Keratinocyte (primary cell): Measurements from ENCODE around the gene FBXO34. TPM values are rescaled to one million over a fixed set of nuclear protein-coding genes. Genes with fewer than 3 reads are reported as not detected.

Experiments
- DNase-seq: peaks from one replicate; pipeline ENCODE4 v3.0.0-alpha.2; 2011; ENCODE audit warnings: low read depth, missing footprints, low spot score
- FAIRE-seq: peaks from 2 replicates; lab custom pipeline; 2011; peaks lifted over from hg19 to GRCh38; lab: Jason Lieb, UNC
- H2AFZ ChIP-seq: 2 replicates; pipeline ENCODE4 v1.6.0; 2012; ENCODE audit warnings: low read length, control low read depth, inconsistent platforms; ENCODE audit not compliant: control insufficient read depth
- H3K27ac ChIP-seq: 2 replicates; pipeline ENCODE4 v1.5.1; 2011; ENCODE audit warnings: low read length; ENCODE audit not compliant: control insufficient read depth, insufficient read depth
- H3K27me3 ChIP-seq: 3 replicates; pipeline ENCODE4 v1.6.0; 2011; ENCODE audit warnings: low read length; ENCODE audit not compliant: control insufficient read depth, insufficient read depth; ENCODE audit errors: extremely low read depth
- H3K36me3 ChIP-seq, 2 experiments: 2 replicates in 1 of 2; 3 replicates in 1 of 2; pipeline ENCODE4 v1.5.1; 2011; ENCODE audit warnings: low read length in 2 of 2, mild to moderate bottlenecking in 1 of 2; ENCODE audit not compliant: control insufficient read depth in 2 of 2, insufficient read depth in 2 of 2; ENCODE audit errors: extremely low read depth in 1 of 2
- H3K4me1 ChIP-seq: 3 replicates; pipeline ENCODE4 v1.5.1; 2011; ENCODE audit warnings: low read length; ENCODE audit not compliant: control insufficient read depth, insufficient read depth; ENCODE audit errors: extremely low read depth
- H3K4me2 ChIP-seq: 3 replicates; pipeline ENCODE4 v1.6.0; 2011; ENCODE audit warnings: low read depth, low read length; ENCODE audit not compliant: control insufficient read depth, insufficient read depth; ENCODE audit errors: extremely low read depth
- H3K4me3 ChIP-seq, 3 experiments: fragments of 200-600 bp in 1 of 3; sonication (generic) in 1 of 3; 2 replicates in 2 of 3; 3 replicates in 1 of 3; pipeline ENCODE4 v1.5.1; 2011 to 2016; ENCODE audit warnings: low read length in 3 of 3, mild to moderate bottlenecking in 3 of 3, control low read depth in 2 of 3, inconsistent platforms in 1 of 3, low read depth in 1 of 3, mixed read lengths in 1 of 3, mixed run types in 1 of 3, moderate library complexity in 1 of 3; ENCODE audit not compliant: control insufficient read depth in 2 of 3, insufficient read depth in 2 of 3; ENCODE audit errors: extremely low read depth in 1 of 3
- H3K79me2 ChIP-seq: 2 replicates; pipeline ENCODE4 v1.6.0; 2012; ENCODE audit warnings: low read length; ENCODE audit not compliant: control insufficient read depth, insufficient read depth
- H3K9ac ChIP-seq: 3 replicates; pipeline ENCODE4 v1.6.0; 2011; ENCODE audit warnings: low read length; ENCODE audit not compliant: control insufficient read depth, insufficient read depth; ENCODE audit errors: extremely low read depth
- H3K9me1 ChIP-seq: 3 replicates; pipeline ENCODE4 v1.6.0; 2011; ENCODE audit warnings: low read length; ENCODE audit not compliant: control insufficient read depth, insufficient read depth; ENCODE audit errors: extremely low read depth
- H3K9me3 ChIP-seq: 2 replicates; pipeline ENCODE4 v1.5.1; 2012; ENCODE audit warnings: low read depth, low read length; ENCODE audit not compliant: control insufficient read depth
- H4K20me1 ChIP-seq: 3 replicates; pipeline ENCODE4 v1.6.0; 2011; ENCODE audit warnings: low read length; ENCODE audit not compliant: control insufficient read depth, insufficient read depth; ENCODE audit errors: extremely low read depth
- EZH2 ChIP-seq: IDR thresholded peaks from one replicate; pipeline ENCODE4 v1.6.1; 2012; ENCODE audit warnings: inconsistent platforms, mild to moderate bottlenecking, low read length, moderate library complexity
- dilution Hi-C: fragments of 300-500 bp; cut with MboI; formaldehyde crosslinking; loops from one replicate; pipeline ENCODE4 v1.7.0; 2020; ENCODE audit warnings: low sequenced_read_pairs; ENCODE audit not compliant: extremely low pct_ligation_motif_present
- polyA plus RNA-seq, 5 experiments: library from polyadenylated mRNA; depleted of rRNA in 3 of 5; stranded (reverse) in 3 of 5; stranded (forward) in 1 of 5; unstranded in 1 of 5; fragments of >200 nt; gene quantifications; 1 replicate in 1 of 5; 2 replicates in 3 of 5; 3 replicates in 1 of 5; pipeline versions ENCODE4 v1.2.1 to v1.2.3, GENCODE V29; 2011 to 2012; ENCODE audit warnings: missing spikeins in 2 of 5, low read depth in 1 of 5, low replicate concordance in 1 of 5
- TF ChIP-seq, protein P1 (sequence below), 3 experiments: IDR thresholded peaks in 1 of 3; conservative IDR thresholded peaks in 1 of 3; optimal IDR thresholded peaks in 1 of 3; 2 replicates in 2 of 3; 3 replicates in 1 of 3; pipeline versions ENCODE3 to v1.5.1; 2011; ENCODE audit warnings: low read length in 3 of 3, mild to moderate bottlenecking in 3 of 3, moderate library complexity in 2 of 3, control low read depth in 1 of 3, inconsistent platforms in 1 of 3; ENCODE audit not compliant: insufficient read depth in 2 of 3; ENCODE audit errors: extremely low read depth in 1 of 3

The FBXO34 gene
- polyA plus RNA-seq, 1 donor (not counting 4 experiments of a cell fraction or from before 2014, with no cell fraction given) = 18.0 TPM

DNA sequence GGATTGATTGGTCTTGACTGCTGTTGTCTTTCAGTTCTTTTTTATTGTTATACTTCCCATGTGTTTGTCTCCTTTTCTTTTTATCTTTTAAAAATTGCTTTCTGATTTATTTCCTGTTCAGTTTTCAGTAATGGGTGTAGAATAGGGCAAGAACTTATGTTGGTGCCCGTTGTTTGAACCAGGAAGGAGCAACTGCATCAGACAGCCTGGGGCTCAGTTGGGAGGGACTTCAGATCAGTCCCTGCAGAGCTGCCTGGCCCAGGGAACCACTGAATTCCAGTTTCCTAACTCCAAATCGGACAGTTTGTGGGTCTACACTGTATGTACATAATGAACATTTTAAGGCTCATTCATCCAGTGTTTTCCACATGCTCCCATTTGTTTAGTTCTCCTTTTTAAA, 64.9 kb downstream of the FBXO34 start:
- peaks cover 10% of the 10 kb centered on the region for H4K20me1 ChIP-seq
- peaks cover 2% of the 10 kb centered on the region for H3K9me1 ChIP-seq
- dilution Hi-C loops = no loop called here
- H3K4me1 ChIP-seq = peaks cover 19% of the 10 kb centered on the region
- peaks cover 44% of the 10 kb centered on the region for H3K79me2 ChIP-seq
- no peak overlapping the region for H3K27ac ChIP-seq
- no peak overlapping the region for H3K9ac ChIP-seq
- TF ChIP-seq EZH2 = no peak
- TF ChIP-seq, protein P1, sequence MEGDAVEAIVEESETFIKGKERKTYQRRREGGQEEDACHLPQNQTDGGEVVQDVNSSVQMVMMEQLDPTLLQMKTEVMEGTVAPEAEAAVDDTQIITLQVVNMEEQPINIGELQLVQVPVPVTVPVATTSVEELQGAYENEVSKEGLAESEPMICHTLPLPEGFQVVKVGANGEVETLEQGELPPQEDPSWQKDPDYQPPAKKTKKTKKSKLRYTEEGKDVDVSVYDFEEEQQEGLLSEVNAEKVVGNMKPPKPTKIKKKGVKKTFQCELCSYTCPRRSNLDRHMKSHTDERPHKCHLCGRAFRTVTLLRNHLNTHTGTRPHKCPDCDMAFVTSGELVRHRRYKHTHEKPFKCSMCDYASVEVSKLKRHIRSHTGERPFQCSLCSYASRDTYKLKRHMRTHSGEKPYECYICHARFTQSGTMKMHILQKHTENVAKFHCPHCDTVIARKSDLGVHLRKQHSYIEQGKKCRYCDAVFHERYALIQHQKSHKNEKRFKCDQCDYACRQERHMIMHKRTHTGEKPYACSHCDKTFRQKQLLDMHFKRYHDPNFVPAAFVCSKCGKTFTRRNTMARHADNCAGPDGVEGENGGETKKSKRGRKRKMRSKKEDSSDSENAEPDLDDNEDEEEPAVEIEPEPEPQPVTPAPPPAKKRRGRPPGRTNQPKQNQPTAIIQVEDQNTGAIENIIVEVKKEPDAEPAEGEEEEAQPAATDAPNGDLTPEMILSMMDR (optimal IDR thresholded peaks at IDR 0.05 in 1 of 3, IDR thresholded peaks at IDR 0.05 in 1 of 3, conservative IDR thresholded peaks at IDR 0.05 in 1 of 3; ENCODE audit: extremely low read depth in 1 of 3, insufficient read depth in 2 of 3, low read length in 3 of 3) = no peak
- H2AFZ ChIP-seq = no peak overlapping the region
- peaks cover 0 to 1% of the 10 kb centered on the region in 2 experiments for H3K36me3 ChIP-seq
- H3K27me3 ChIP-seq = no peaks in the 10 kb centered on the region
- no peaks in the 10 kb centered on the region for H3K9me3 ChIP-seq
- DNase-seq (no peak), FAIRE-seq (peak; percentile 82)
- H3K4me3 ChIP-seq = no peak overlapping the region
- no peak overlapping the region for H3K4me2 ChIP-seq

DNA sequence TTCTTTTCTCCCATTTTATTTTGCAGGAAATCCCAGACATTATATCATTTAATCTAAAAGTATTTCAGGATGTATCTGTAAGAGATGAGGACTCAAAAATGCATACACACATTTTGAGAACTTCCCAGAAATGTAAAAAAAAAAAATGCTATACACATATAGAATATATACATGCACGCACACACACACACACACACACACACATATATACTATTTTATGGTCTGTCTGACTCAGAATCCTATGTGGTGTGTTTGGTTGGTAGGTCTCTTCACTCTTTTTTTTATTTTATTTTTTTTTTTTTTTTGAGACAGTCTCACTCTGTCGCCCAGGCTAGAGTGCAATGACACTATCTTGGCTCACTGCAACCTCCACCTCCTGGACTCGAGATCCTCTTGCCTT, 65.5 kb downstream of the FBXO34 start:
- Histone ChIP-seq H4K20me1 (peaks cover 11% of the 10 kb centered on the region), H3K27ac (no peak overlapping the region), H3K36me3 (peaks cover 0 to 1% of the 10 kb centered on the region in 2 experiments), H3K9ac (no peak overlapping the region), H3K4me1 (peaks cover 19% of the 10 kb centered on the region), H3K27me3 (no peaks in the 10 kb centered on the region), H3K9me1 (peaks cover 2% of the 10 kb centered on the region), H3K4me3 (no peak overlapping the region), H2AFZ (no peak overlapping the region), H3K9me3 (no peaks in the 10 kb centered on the region), H3K4me2 (no peak overlapping the region), H3K79me2 (peaks cover 47% of the 10 kb centered on the region)
- TF ChIP-seq EZH2 = no peak
- TF ChIP-seq, protein P1 (optimal IDR thresholded peaks at IDR 0.05 in 1 of 3, IDR thresholded peaks at IDR 0.05 in 1 of 3, conservative IDR thresholded peaks at IDR 0.05 in 1 of 3; ENCODE audit: extremely low read depth in 1 of 3, insufficient read depth in 2 of 3, low read length in 3 of 3) = no peak
- FAIRE-seq (no peak), DNase-seq (no peak)
- dilution Hi-C loops = no loop called here
